Endometrial microvascular endothelial cells (primary cell): ENCODE results near the gene UNCX. TPM values are rescaled to one million over a fixed set of nuclear protein-coding genes. Genes with fewer than 3 reads are reported as not detected.
"Not testable (repeated sequence)": the region's sequence is repeated elsewhere in the genome, so short reads cannot be mapped to it uniquely, and the experiment has no call there.

ENCODE experiments used
- in situ Hi-C: cut with HindIII; loops from 2 replicates; pipeline ENCODE4 v1.10.0; 2017; ENCODE audit warnings: low sequenced_read_pairs, low pct_unique_long_range_greater_than_20kb; ENCODE audit errors: inconsistent ontology term
- total RNA-seq: library from RNA; depleted of rRNA; stranded (reverse); fragments of >200 nt; gene quantifications from one replicate; pipeline ENCODE4 v1.2.3, GENCODE V29; 2015; ENCODE audit errors: inconsistent ontology term

Gene UNCX
- not detected for total RNA-seq

DNA sequence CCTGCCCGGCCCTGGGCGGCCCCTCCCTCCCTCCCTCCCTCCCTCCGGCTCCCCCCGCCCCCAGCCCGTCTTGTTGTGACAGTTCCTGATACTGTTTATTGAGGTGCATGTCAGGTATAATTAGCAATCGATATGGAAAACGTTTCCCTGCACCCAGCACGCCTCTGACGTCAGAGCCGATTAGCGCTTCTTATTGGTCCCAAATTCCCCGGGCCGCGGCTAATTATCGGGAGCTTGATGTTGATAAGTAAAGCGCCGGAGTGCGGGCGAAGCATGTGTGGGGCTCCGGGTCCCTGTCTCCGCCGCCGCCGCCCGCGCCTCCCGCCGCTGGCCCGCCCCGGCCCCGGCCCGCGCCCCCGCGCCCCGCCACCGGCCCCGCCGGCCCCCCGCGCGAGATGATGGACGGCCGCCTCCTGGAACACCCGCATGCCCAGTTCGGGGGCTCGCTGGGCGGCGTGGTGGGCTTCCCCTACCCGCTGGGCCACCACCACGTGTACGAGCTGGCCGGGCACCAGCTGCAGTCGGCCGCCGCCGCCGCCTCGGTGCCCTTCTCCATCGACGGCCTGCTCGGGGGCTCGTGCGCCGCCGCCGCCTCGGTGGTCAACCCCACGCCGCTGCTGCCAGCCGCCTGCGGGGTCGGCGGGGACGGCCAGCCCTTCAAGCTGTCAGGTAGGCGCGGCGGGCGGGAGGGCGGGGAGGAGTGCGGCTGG, at the start of gene UNCX:
TSS of gene UNCX (plus strand) at position 250 of the 710 bp plus-strand sequence. CDS start at position 396, 146 bp downstream.
- in situ Hi-C loops = no loop called here

- in situ Hi-C loops = no loop called here
Observed at GRCh38 chr7:1187127-1187526, 45.5 kb upstream of the UNCX start.

DNA sequence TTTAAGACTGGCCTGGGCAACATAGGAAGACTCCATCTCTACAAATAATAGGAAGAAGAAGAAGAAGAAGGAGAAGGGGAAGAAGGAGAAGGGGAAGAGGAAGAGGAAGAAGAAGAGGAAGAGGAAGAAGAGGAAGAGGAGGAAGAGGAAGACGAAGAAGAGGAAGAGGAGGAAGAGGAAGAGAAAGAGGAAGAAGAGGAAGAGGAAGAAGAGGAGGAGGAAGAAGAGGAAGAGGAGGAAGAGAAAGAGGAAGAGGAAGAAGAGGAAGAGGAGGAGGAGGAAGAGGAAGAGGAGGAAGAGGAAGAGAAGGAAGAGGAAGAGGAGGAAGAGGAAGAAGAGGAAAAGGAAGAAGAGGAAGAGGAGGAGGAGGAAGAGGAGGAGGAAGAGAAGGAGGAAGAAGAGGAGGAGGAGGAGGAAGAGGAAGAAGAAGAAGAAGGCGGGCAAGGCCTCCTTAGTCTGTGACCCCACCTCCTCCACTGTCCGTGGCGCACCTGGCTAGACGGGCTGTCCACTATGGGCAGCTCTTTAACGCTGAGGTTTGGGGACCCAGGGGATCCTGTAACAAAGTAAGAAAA, 43.9 kb upstream of the UNCX start:
- in situ Hi-C loops = no loop called here

DNA sequence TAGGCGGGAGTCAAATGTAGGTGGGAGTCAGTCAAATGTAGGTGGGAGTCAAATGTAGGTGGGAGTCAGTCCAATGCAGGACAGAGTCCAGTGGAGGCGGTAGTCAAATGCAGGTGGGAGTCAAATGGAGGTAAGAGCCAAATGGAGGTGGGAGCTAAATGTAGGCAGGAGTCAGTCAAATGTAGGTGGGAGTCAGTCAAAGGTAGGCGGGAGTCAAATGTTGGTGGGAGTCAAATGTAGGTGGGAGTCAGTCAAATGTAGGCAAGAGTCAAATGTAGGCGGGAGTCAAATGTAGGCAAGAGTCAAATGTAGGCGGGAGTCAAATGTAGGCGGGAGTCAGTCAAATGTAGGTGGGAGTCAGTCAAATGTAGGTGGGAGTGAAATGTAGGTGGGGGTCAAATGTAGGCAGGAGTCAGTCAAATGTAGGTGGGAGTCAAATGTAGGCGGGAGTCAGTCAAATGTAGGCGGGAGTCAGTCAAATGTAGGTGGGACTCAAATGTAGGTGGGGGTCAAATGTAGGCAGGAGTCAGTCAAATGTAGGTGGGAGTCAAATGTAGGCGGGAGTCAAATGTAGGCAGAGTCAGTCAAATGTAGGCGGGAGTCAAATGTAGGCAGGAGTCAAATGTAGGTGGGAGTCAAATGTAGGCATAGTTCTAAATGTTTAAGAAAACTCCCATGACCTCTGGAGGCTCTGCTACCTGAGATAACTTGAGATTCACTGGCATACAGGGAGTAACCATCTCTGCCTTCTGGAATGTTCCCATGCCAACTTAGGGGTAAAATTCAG, 42.5 kb upstream of the UNCX start:
- in situ Hi-C loops = no loop called here

- in situ Hi-C loops = no loop called here
Observed at GRCh38 chr7:1192171-1192676, 40.4 kb upstream of the UNCX start.

GRCh38 chr7:1193593-1194424, 38.9 kb upstream of the UNCX start:
- in situ Hi-C loops = no loop called here

GRCh38 chr7:1196441-1196840, 36.2 kb upstream of the UNCX start:
- in situ Hi-C loops = not testable (repeated sequence)

DNA sequence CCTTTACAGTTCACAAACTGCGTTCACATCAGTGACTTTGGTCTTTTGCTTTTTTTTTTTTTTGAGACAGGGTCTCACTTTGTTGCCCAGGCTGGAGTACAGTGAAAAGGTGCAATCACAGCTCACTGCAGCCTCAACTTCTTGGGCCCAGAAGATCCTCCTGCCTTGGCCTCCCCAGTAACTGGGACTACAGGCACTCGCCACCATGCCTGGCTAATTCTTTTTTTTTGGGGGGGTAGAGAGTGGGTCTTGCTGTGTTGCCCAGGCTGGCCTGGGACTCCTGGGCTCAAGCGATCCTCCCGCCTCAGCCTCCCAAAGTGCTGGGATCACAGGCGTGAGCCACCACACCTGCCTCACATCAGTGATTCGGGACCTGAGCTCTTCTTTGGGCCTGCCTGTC, 35.7 kb upstream of the UNCX start:
- in situ Hi-C loops = no loop called here

DNA sequence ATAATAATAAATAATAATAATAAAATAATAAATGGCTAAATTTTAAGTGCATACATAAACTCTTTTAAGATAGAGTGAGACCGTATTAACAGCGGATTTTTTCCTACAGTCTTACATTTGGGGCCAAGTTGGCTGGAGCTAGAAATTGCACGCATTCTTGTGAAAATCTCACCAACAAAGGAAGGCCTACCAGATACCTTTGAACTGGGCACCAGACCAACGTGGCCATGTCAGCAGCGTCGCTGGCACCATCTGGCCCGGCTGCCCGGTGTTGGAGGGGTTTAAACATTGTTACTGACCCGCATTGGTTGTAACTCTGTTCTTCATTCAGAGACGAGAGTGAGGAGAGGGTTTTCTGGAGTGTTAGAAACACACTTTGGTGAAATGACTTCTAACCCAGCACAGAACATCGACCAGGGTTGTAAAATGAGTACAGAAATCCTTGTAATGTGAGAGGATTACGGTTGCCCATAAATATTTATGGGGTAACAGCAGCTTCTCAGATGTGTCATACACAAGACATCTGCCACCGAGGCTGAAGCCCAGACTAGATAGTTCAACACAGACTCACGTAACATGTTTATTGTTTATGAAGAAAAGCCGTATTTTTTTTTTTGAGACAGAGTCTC, 34.6 kb upstream of the UNCX start:
- in situ Hi-C loops = no loop called here

DNA sequence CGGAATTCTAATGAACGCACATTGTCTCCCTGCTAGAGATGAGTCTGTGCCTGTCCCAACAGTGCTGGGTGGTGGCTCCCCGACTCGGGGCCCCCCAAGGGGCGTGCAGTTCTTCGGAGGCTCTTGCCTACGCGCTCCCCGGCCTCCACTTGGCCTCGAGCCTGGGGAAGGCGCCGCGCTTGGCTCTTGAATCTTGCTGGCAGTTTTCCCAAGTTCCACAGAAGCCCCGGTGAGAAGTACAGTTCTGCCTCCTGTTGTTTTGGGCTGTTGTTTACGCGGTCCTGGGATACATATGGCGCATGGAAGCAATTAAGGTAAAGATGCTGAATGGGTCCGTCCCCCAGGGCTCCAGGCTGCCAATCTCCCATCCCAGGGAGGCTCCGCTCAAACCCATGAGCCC, 32.6 kb upstream of the UNCX start:
- in situ Hi-C loops = no loop called here

- in situ Hi-C loops = no loop called here
Observed at GRCh38 chr7:1201916-1202315, 30.8 kb upstream of the UNCX start.

DNA sequence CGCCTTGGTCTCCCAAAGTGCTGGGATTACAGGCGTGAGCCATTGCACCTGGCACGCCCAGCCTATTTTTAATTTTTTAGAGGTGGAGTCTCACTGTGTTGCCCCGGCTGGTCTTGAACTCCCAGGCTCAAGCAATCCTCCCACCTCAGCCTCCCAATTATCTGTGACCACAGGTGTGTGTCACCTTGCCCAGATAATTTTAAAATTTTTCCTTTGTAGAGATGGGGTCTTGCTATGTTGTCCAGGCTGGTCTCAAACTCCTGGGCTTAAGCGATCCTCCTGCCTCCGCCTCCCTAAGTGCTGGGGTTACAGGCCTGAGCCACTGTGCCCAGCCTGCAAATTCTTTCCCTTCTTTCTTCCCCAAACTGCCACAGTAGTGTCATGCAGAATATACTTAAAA, 29.8 kb upstream of the UNCX start:
- in situ Hi-C loops = not testable (repeated sequence)

DNA sequence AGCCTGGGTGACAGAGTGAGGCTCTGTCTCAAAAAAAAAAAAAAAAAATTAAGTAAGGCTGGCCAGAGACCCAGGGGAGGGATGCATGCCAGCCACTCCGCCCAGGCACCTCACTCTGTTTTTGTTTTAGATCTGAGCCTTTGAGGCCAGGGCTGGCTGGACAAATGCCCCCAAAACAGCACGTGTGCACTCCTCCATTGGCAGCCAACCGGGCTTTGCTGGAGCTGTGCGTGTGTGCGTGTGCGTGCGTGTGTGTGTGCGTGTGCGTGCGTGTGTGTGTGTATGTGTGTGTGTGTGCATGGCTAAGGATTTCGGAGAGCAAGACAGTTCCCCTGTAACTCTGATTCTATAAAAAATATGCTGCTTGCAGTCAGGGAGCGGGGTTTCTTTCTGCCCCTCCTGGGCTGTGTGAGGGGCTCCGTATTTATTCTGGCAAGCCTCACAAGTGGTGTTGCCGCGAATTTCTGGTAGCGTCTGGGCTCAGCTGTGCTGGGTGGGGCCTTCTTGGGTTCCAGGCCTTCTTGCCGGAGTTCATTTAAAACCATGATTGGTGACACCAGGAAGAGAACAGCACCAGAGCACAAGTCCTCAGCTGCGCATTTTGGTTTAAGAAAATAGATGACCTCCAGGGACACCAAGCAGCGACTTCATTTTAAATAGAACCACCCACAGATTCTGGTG, 28.1 kb upstream of the UNCX start:
- in situ Hi-C loops = no loop called here

DNA sequence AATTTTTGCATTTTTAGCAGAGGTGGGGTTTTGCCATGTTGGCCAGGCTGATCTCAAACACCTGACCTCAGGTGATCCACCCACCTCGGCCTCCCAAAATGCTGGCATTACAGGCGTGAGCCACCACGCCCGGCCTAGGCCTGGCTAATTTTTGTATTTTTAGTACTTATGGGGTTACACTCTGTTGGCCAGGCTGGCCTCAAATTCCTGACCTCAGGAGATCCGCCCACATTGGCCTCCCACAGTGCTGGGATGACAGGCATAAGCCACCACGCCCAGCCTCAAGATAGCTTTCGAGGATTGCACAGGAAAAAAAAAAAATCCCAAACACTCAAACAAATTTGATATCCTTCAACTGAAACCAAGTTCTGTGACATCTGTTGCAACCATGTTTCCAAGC, 26.9 kb upstream of the UNCX start:
- in situ Hi-C loops = not testable (repeated sequence)

GRCh38 chr7:1209097-1209496, 23.6 kb upstream of the UNCX start:
- in situ Hi-C loops = no loop called here

DNA sequence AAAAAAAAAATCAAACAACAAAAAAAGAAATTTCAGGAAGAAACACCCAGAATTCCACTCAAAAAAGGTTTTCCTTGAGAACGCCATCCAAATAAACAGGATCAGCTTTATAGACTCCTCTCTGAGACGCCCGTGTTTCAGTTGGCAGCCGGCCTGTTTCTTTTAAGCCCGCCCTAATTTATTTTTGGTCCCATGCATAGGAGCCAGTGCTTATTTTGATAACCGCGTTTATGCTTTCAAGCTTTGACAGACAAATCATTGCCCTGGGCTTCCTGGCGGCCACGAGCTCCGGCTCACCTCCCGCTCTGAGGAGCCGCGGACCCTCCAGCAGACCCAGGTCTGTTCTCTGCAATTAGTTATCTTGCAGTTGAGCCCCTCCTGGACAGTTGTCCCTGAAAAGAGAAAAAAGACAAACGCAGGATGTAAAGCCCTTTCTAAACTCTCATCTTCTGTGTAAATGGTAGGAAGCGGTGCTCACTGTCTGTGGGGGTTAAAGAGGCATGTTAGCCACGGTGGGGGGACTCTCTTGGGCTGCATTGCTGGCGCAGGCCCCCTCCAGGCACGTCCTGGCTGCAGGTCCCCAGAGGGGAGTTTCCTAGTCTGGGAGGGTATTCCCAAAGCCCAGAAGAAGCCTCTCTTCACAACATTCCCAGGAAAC, 22.2 kb upstream of the UNCX start:
- in situ Hi-C loops = no loop called here

GRCh38 chr7:1210979-1211608, 21.6 kb upstream of the UNCX start:
- in situ Hi-C loops = no loop called here
